NCI-H2227 treated with DMSO at 0.1 percent for 48 hours (cell line): ENCODE results near the gene CDK10.
"Not testable (repeated sequence)": the region's sequence is repeated elsewhere in the genome, so short reads cannot be mapped to it uniquely, and the experiment has no call there.

ENCODE experiments used
- DNase-seq: peaks from one replicate; lab custom pipeline; 2025; lab: John Stamatoyannopoulos, UW

Gene CDK10

DNA sequence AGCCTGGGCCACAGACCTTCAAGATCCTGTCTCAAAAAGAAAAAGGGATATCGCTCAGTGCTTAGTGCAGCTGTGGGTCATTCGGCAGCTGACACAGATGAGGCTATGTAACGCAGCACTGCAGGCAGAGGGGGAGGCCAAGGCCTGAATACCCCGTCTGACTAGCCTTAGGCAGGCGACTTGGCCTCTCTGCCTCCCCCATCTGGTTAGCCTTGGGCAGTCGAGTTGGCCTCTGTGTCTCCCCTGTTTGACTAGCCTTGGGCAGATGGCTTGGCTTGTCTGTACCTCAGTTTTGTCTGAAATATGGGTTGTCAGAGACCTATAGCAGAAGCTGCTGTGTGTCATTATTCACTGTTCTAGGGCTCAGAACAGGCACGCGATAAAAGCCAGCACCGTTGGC is 18.9 kb upstream of the CDK10 start:
- DNase-seq = no peak

DNA sequence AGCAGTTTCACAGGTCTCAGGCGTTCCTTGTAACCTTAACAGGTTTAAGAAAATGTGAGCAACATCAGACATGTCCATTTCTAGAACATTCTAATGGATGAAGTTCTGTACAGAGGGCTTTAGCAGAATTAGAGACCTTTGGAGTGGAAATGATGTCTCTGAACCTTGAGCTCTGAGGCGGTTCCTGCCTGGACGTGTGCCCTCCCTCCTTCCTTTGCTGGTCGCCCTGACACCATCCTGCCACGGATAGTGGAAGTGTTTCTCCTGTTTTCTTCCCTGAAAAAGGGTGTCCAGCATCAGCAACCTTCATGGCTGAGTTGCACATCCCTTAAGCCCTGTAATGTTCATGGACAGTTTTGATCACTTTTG is 17.7 kb upstream of the CDK10 start:
- no peak for DNase-seq

DNA sequence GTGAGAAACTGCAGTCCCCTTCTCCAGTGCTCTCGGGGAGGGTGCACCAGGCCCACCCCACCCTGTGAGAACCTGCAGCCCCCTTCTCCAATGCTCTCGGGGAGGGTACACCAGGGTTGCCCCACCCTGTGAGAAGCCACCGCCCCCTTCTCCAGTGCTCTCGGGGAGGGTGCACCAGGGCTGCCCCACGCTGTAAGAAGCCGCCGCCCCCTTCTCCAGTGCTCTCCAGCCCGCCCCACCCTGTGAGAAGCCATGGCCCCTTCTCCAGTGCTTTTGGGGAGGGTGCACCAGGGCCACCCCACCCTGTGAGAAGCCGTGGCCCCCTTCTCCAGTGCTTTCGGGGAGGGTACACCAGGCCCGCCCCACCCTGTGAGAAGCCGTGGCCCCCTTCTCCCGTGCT is 16.7 kb upstream of the CDK10 start:
- DNase-seq = no peak

DNA sequence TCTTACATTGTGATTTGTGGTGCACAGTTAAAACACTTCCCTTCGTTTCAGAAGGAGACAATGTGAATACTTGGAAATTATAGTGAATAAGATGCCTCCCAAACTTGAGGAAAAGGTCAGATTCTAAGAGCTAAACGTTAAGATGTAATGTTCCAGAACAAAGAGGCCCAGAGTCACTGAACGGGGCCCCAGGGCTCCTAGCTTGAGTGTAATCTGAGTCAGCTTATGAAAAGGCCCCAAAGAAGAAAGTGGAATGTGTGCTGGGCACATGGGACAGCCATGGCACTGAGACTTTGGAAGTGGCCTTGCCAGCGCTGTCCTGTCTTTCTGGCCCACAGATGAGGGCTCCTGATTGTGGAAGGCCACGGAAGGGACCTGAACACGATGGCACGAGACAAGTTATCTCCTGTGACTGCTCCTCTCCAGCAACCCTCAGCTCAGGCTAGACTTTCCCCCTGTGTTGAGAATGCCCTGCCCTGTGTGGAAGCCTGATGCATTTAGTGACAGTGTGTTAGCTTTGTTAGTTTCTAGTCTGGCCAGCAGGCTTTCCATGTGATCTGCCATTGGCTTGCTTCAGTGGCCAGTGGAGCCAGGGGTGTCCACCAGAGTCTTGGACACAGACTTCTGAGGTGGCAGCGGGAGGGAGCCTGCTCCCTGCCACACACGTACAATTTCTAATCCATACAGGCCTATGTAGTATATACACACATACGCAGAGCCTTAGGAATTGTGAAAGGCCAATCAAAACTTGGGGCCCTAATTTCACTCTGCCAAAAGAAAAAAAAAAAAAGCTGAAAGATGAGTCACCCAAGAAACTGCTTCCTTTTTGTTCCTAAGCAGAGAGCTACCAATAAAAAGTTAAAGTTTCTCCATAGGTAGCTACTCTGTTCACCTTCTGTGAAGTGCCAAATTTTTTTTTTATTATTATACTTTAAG is 15.7 kb upstream of the CDK10 start:
- DNase-seq = no peak

DNA sequence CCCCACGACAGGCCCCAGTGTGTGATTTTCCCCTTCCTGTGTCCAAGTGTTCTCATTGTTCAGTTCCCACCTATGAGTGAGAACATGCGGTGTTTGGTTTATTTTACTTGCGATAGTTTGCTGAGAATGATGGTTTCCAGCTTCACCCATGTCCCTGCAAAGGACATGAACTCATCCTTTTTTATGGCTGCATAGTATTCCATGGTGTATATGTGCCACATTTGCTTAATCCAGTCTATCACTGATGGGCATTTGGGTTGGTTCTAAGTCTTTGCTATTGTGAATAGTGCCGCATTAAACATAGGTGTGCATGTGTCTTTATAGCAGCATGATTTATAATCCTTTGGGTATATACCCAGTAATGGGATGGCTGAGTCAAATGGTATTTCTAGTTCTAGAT is 14.9 kb upstream of the CDK10 start:
- DNase-seq = not testable (repeated sequence)

DNA sequence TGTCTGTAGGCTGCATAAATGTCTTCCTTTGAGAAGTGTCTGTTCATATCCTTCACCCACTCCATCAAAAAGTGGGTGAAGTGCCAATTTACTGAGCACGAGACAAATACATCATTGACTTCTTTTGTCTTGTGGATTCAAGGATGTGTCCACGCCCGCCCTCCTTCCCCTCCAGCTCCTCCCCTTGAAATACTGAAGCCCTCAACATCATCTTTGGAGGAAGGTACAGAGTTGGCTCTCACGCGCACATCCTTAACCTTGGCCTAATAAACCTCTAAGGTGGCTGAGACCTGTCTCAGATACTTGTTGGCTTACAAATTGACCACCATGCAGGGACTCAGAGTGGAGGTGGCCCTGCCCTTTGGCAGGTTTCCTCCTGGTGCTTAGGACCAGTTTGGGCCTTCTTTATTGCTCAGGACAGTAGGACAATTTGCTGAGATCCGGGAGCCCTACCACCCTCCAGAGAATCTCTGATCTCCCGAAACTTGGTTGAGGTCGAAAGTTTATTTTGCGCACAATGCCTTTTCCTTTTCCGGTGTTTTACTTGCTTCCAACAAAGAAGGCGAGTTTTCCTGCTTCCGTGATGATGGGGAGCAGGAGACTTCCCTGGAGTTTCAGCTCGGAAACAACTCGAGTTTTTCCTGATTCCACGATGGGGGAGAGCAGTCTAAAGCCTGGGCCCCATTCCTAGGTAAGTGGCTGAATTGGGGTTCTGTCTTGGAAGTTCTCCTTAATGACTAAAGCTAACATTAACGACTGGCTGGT is 14.1 kb upstream of the CDK10 start:
- no peak for DNase-seq

DNA sequence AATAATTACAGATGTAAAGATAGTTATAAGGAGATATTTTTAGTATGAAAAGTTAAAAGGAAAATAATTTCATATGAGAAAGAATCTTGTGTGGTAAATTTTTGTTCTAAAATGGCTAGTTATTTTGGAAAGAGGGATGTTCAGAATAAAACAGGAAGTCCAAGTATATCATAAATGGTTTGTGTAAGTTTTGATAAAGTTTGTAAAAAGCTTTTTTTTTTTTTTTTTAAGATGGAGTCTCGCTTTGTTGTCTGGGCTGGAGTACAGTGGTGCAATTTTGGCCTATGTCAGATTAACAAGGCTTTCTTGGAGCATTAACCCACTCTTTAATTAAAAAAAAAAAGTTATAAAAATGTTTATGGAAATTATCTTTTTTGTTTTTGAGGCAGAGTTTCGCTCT is 8.2 kb upstream of the CDK10 start:
- no peak for DNase-seq

DNA sequence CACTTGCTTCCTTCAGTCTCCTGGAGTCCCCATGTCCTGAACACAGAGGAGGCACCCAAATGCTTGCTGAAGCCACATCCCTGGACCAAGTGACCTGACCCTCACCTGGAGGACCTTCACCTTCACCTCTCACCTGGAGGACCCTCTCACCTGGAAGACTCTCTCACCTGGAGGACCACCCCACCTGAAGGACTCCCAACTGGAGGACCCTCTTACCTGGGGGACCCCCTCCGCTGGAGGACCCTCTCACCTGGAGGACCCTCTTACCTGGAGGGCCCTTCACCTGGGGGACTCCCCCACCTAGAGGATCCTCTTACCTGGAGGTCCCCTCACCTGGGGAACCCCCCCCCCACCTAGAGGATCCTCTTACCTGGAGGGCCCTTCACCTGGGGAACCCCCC is 573 bp upstream of the CDK10 start:
- DNase-seq = no peak

DNA sequence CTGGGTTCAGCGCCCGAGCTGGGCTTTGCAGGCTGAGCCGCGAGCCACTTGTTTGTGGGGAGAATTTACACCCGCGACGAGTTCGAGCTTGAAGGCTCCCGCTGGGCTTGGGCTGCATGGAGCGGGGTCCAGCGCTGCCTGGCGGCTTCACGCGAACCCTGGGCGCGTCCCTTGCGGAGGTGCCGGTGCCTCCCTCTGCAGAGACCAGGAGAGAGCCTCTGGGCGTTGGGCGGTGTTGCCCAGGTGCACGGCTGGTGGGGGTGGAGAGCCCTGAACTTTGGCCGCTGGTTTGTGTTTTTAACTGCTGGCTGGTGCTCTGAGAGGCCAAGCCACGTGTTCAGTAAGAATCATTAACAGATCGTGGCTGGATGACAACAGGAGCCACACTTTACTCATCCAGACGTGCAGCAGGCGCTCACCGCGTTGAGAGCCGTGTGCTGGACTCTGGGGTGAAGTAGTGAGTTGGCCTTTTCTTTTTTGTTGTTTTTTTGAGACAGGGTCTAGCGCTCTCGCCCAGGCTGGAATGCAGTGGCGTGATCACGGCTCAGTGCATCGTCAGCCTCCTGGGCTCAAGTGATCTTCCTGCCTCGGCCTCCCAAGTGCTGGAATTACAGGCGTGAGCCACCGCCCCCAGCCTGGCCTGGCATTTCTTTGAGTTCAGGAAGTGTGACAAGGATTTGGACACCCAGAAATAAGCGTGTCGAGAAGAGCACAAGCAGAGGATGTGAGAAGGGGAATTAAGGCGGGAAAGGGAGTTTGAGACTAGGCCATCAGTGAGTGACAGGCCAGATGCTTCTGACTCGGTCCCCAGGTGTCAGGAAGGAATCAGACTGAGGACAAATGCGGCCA is 827 bp downstream of the CDK10 start:
- no peak for DNase-seq

DNA sequence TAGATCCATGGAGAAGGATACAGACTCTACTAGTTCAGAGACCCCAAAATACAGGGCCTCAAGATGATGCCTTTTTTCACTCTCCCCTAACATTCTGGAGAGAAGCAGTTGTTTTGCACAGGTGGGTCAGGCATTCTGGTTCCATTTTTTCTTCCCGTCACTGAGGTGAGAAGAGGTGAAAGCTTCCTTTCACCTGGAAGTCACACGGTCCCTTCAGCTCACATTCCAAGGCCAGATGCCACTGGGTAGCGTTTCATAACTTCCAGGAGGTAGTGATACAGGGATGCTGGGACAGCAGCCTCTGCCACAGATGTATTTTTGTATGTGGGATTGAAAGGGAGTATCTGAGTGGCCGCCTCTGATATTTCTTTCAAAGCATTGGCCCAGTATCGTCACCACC is 1.9 kb downstream of the CDK10 start:
- DNase-seq = no peak

DNA sequence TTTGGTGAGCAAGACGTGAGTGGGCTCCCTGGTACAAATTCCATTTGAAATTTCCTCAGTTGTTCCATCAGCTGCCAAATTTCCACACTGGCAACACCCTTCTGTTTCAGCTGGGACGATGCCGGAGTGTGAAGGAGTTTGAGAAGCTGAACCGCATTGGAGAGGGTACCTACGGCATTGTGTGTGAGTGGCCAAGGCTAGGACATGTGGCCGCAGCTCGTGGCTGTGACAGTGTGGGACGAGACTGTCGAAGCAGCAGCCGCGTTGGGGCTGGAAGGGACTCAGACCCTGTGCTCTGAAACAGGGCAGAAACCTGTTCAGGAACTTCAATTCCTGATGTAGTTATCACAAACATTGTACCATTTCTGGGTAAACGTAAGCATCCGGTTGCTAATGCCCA is 2.7 kb downstream of the CDK10 start:
- no peak for DNase-seq

DNA sequence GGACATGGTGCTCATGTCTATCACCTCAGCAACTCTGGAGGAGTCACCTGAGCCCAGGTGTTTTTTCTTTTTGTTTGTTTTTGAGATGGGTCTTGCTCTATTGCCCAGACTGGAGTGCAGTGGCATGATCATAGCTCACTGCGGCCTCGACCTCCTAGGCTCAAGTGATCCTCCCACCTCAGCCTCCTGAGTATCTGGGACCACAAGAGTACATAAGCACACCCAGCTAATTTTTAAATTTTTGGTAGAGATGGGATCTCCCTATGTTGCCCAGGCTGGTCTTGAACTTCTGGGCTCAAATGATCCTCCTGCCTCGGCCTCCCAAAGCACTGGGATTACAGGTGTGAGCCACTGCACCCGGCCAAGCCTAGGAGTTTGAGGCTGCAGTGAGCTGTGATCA is 3.1 kb downstream of the CDK10 start:
- not testable (repeated sequence) for DNase-seq

DNA sequence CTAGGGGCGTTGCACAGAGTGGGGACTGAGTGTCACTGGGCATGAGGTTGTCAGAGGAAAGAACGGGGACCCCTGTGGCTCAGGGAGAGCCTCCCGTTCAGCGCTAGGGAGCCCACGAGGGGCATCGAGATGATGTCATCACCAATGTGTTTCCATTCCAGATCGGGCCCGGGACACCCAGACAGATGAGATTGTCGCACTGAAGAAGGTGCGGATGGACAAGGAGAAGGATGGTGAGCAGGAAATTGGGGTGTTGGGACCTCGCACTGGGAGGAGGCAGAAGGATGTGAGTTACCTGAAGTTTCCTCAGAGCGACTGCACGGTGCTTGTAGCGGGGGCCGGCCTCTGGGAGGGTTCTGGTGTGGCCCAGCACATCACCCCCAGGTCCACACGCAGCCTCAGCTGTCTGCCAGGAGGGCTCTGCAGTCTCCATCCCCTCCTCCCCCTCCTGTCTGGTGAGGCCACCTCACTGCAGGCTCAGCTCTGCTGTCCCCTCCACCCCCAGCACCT is 4.0 kb downstream of the CDK10 start:
- no peak for DNase-seq

DNA sequence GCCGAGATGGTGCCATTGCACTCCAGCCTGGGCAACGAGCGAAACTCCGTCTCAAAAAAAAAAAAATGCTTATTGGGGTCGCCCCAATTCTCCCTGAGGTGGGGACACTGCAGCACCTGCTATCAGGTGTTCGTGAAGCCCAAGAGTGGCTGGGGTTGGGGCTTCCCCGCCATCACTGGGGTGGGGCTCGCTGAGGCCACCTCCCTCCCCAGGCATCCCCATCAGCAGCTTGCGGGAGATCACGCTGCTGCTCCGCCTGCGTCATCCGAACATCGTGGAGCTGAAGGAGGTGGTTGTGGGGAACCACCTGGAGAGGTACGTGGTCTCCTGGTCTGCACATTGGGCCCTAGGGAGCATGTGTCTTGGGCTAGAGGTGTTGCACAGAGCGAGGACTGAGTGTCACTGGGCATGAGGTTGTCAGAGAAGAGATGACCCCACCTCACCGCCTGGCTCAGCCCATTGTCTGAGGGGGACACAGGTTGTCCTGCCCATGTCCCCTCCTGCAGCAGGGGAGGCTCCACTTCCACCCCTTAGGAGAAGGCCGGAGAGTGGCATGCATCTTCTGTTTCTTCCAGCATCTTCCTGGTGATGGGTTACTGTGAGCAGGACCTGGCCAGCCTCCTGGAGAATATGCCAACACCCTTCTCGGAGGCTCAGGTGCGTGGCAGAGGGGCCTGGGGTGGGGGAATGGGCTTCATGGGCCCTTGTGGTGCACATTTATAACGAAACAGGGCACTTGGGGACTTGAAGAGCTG is 4.9 kb downstream of the CDK10 start:
- DNase-seq = no peak

DNA sequence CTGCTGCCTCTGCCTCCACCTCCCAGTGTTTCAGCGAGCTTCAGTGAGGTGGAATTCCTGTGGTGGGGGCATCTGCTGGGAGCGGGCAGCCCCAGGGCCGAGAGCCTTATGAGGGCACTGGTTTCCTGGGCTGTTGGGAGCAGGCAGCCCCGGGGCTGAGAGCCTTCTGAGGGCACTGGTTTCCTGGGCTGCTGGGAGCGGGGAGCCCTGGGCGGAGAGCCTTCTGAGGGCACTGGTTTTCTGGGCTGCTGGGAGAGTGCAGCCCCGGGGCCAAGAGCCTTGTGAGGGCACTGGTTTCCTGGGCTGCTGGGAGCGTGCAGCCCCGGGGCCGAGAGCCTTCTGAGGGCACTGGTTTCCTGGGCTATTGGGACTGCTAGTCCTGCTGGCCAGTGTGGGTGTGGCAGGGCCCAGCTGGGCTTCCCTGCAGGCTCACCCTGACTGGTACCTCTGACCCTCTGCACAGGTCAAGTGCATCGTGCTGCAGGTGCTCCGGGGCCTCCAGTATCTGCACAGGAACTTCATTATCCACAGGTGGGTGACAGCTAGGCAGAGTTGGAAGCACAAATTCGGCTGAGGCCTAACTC is 5.6 kb downstream of the CDK10 start:
- DNase-seq = no peak

DNA sequence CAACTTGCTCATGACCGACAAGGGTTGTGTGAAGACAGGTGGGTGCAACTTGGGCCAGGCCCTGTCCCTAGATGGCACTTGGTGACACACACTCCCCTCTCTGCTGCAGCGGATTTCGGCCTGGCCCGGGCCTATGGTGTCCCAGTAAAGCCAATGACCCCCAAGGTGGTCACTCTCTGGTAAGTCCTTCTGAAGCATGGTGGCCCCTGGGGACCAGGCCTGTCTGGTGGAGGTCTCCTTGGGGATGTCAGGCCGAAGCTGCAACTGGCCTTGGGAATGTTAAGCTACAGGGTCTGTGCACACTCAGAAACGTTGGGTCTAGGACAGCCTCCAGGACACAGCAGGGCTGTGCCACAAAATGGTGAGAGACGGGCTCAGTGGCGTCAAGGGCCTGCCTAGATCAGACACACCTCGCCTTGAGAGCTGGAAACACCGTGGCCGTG is 6.8 kb downstream of the CDK10 start:
- no peak for DNase-seq

DNA sequence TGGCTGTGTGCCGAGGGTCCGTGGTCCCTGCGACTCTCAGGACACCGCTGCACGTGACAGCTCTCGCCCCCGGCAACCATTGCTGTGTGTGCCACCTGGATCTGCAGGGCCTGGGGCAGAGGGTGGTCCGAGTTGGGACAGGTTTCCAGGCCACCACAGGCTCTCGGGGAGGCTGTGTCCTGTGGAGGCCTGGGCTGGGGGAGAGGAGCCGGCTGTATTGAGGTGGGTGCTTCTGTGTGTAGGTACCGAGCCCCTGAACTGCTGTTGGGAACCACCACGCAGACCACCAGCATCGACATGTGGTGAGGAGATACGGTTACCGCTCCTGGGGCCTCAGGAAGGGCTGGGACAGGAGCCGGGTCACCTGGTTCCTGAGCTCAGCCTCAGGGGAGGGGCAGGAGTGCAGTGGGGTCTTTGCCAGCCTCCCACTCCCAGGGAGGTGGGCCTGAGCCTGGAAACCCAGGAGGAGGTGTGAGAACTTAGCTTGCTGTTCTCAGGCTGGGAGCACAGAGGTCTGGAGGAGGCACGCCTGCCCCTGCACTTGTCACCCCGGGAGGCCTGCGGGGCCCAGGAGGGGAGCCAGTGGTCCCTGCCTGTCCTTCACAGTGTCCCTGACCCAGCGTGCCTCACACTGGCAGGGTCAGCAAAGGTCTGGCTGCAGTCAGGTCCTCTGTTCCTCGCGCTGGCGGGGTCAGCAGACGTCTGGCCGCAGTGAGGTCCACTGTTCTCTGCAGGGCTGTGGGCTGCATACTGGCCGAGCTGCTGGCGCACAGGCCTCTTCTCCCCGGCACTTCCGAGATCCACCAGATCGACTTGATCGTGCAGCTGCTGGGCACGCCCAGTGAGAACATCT is 7.7 kb downstream of the CDK10 start:
- no peak for DNase-seq

DNA sequence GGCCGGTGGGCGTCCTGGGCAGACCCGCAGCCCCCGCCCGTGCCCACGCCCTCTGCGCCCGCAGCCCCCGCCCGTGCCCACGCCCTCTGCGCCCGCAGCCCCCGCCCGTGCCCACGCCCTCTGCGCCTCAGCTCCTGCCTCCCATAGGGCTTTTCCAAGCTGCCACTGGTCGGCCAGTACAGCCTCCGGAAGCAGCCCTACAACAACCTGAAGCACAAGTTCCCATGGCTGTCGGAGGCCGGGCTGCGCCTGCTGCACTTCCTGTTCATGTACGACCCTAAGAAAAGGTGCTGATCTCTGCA is 8.2 kb downstream of the CDK10 start:
- not testable (repeated sequence) for DNase-seq

DNA sequence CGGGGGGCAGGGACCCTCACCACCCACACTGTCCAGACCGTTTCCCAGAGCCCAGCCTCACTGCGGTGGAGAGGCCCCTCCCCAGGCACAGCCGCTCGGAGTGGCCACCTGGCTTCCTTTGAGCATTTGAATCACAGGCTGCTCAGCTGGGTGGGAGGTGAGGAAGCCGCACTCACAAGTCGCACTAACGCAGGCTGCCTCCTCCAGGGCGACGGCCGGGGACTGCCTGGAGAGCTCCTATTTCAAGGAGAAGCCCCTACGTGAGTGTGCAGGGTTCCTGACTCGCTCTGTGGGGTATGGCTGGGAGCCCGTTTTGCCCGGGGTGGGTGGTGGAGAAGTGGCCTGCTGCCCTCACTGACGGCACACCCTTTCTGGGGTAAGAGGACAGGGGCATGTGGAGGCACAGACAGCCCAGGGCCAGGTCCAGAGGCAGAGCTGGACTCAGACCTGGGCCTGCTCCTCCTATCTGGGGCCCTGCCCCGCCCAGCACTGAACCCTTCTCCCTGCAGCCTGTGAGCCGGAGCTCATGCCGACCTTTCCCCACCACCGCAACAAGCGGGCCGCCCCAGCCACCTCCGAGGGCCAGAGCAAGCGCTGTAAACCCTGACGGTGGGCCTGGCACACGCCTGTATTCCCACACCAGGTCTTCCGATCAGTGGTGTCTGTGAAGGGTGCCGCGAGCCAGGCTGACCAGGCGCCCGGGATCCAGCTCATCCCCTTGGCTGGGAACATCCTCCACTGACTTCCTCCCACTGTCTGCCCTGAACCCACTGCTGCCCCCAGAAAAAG is 8.8 kb downstream of the CDK10 start:
- no peak for DNase-seq
